ENCODE data around the gene INHBB. TPM values are rescaled to one million over a fixed set of nuclear protein-coding genes. Genes with fewer than 3 reads are reported as not detected.

Gene INHBB
- total RNA-seq, 4 donors from 2014 or later, result 0.20 to 1.1 (median 0.41) TPM; not detected in 1

DNA sequence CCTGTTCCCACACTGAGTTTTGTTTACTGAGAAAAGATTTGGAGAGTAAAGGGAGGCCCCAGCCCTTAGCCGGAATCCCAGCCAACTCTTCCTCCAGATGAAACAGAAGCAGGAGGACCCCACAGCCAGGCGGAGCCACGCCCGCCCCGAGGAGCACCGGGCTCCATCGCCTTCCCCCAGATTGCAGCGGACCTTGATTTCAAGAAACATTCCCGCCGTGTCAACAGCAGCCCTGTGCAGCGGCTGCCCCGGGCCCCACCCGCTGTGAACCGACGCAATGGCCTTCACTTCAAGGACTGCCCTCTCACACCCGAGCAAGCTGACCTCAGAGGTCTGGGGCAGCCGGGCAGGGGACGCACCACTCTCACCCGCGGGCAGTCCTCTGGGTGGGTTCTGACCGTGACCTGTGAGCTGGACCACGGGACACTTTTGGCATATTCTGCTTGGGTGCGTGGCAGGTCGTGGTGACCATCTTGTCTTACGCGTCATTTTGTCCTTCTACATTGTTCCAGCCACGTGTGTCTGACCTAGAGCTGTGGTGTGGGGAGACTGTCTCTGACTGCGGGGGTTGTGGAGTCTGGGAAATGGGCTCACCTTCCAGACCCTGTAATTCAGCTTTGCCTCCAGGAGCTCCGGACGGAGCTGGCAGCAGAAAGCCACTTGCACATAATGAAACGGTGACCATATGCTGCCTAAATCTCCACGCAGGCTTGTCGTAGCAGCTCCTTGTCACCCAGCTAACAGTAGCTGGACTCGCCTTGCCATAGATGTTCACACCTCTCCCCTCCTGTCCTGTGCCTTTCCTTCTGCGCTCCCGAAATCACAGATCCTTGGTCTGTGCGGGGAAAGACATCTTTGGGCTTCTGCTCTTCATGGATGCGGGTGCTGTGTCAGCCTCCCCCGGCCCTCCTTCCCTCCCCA, 32.0 kb upstream of the INHBB start:
- no peak for DNase-seq
- 65 to 80% methylated on average over 3 to 39 of the region's 39 CpGs for WGBS, 2 donors (ENCODE audit: low coverage in 1 of 2)
- Histone ChIP-seq H3K27ac (peak overlapping the region in 2 of 4 donors; percentile 2 to 25), H3K4me3 (peak overlapping the region in 3 of 4 donors; percentile 17 to 55 (median 30)), H3K9me3 (no peaks in the 10 kb centered on the region), H3K4me1 (peaks cover 0 to 17% (median 8%) of the 10 kb centered on the region in 4 donors), H3K36me3 (no peaks in the 10 kb centered on the region), H3K27me3 (peaks cover 7% of the 10 kb centered on the region)
- TF ChIP-seq POLR2A (IDR thresholded peaks at IDR 0.05) (no peak), POLR2AphosphoS5 (IDR thresholded peaks at IDR 0.05) (no peak), CTCF (IDR thresholded peaks at IDR 0.05) (no peak), EP300 (IDR thresholded peaks at IDR 0.05; ENCODE audit: low read depth) (no peak)
- intact Hi-C loops (cut with DNase I; ENCODE audit: low total_unique reads) (loop anchor here (10.0 kb wide), 1 partner anchor 59 kb away; the partner anchor contains the start of gene RALB), in situ Hi-C loops (cut with MboI; ENCODE audit: low pct_ligation_motif_present in 1 of 4, low pct_unique_long_range_greater_than_20kb in 1 of 4, low sequenced_read_pairs in 3 of 4) (loop anchor here in 1 of 4 donors (10.0 kb wide), 1 partner anchor 89 kb away; the partner anchor contains the start of gene TMEM185B)

DNA sequence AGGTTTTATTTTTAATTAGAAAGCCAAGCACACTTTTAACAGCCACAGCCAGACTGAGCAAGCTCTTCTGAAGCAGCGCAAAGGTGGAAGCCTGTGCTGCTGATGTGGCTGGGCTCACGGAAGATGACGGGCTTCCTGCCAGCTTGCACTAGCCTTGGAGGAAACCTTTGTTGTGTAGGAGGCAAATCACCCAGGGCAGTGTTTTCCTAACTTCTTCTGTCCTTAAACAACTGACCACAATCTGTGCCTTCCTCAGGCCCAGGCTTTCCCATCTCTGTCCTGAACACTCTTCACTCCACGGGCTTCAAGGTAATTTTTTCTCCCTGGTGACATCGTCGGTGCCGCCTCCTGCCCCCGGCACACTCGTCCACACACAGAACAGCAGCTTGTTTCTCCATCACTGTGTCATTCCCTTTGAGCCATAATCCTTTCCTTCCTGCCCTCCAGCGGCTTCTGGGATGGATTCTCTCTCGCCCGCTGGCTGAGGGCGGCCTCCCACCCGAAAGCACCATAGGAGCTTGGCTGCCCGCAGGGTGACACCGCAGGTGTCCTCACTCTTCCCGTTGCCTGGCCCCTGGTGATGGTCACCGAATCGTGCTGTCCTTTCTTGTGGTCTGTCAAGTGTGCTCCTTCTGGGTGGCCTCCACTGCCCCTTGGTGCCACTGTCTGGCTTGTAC, 31.1 kb upstream of the INHBB start:
- Histone ChIP-seq H3K36me3 (no peaks in the 10 kb centered on the region), H3K4me3 (no peak overlapping the region), H3K9me3 (no peaks in the 10 kb centered on the region), H3K27me3 (peaks cover 11% of the 10 kb centered on the region), H3K27ac (no peak overlapping the region), H3K4me1 (peaks cover 0 to 19% (median 8%) of the 10 kb centered on the region in 4 donors)
- intact Hi-C loops (cut with DNase I; ENCODE audit: low total_unique reads), result loop anchor here (10.0 kb wide), 1 partner anchor 60 kb away; the partner anchor contains the start of gene RALB
- no peak for TF ChIP-seq EP300 (IDR thresholded peaks at IDR 0.05; ENCODE audit: low read depth)
- TF ChIP-seq POLR2A (IDR thresholded peaks at IDR 0.05), result no peak
- no peak for TF ChIP-seq POLR2AphosphoS5 (IDR thresholded peaks at IDR 0.05)
- no peak for DNase-seq
- in situ Hi-C loops (cut with MboI; ENCODE audit: low pct_ligation_motif_present in 1 of 4, low pct_unique_long_range_greater_than_20kb in 1 of 4, low sequenced_read_pairs in 3 of 4), result loop anchor here in 1 of 4 donors (10.0 kb wide), 1 partner anchor 90 kb away; the partner anchor contains the start of gene TMEM185B
- WGBS, 2 donors (ENCODE audit: low coverage in 1 of 2), result 85 to 87% methylated on average over 10 to 19 of the region's 19 CpGs

- Histone ChIP-seq H3K9me3 (no peaks in the 10 kb centered on the region), H3K27ac (no peak overlapping the region), H3K27me3 (peaks cover 11% of the 10 kb centered on the region), H3K4me1 (peaks cover 0 to 19% (median 8%) of the 10 kb centered on the region in 4 donors), H3K4me3 (no peak overlapping the region), H3K36me3 (no peaks in the 10 kb centered on the region)
- DNase-seq, result no peak
- WGBS, 2 donors (ENCODE audit: low coverage in 1 of 2), result 87 to 91% methylated on average over 3 to 17 of the region's 17 CpGs
- TF ChIP-seq CTCF (IDR thresholded peaks at IDR 0.05) (no peak), POLR2AphosphoS5 (IDR thresholded peaks at IDR 0.05) (no peak), POLR2A (IDR thresholded peaks at IDR 0.05) (no peak), EP300 (IDR thresholded peaks at IDR 0.05; ENCODE audit: low read depth) (no peak)
- in situ Hi-C loops (cut with MboI; ENCODE audit: low pct_ligation_motif_present in 1 of 4, low pct_unique_long_range_greater_than_20kb in 1 of 4, low sequenced_read_pairs in 3 of 4) (loop anchor here in 1 of 4 donors (10.0 kb wide), 1 partner anchor 91 kb away; the partner anchor contains the start of gene TMEM185B), intact Hi-C loops (cut with DNase I; ENCODE audit: low total_unique reads) (loop anchor here (10.0 kb wide), 1 partner anchor 61 kb away; the partner anchor contains the start of gene RALB)
Measured at GRCh38 chr2:120315367-120316033, 30.4 kb upstream of the INHBB start.

GRCh38 chr2:120316071-120316470, 29.9 kb upstream of the INHBB start:
- Histone ChIP-seq H3K9me3 (no peaks in the 10 kb centered on the region), H3K4me1 (peaks cover 0 to 19% (median 8%) of the 10 kb centered on the region in 4 donors), H3K4me3 (no peak overlapping the region), H3K27ac (no peak overlapping the region), H3K27me3 (peaks cover 11% of the 10 kb centered on the region), H3K36me3 (no peaks in the 10 kb centered on the region)
- 87% methylated on average over 5 of the region's 5 CpGs; no CpG with 5 or more reads in 1 of the 2 donors for WGBS, 2 donors (ENCODE audit: low coverage in 1 of 2)
- in situ Hi-C loops (cut with MboI; ENCODE audit: low pct_ligation_motif_present in 1 of 4, low pct_unique_long_range_greater_than_20kb in 1 of 4, low sequenced_read_pairs in 3 of 4), result loop anchor here in 1 of 4 donors (10.0 kb wide), 1 partner anchor 91 kb away; the partner anchor contains the start of gene TMEM185B
- TF ChIP-seq EP300 (IDR thresholded peaks at IDR 0.05; ENCODE audit: low read depth), result no peak
- intact Hi-C loops (cut with DNase I; ENCODE audit: low total_unique reads), result loop anchor here (10.0 kb wide), 1 partner anchor 61 kb away; the partner anchor contains the start of gene RALB
- DNase-seq, result no peak

All from transverse colon (tissue), 4 donors.